ENCODE results near the gene GALNT2. TPM values are rescaled to one million over a fixed set of nuclear protein-coding genes. Genes with fewer than 3 reads are reported as not detected.

Gene GALNT2
- total RNA-seq, 1 experiment from 2014 or later, result 114 TPM

DNA sequence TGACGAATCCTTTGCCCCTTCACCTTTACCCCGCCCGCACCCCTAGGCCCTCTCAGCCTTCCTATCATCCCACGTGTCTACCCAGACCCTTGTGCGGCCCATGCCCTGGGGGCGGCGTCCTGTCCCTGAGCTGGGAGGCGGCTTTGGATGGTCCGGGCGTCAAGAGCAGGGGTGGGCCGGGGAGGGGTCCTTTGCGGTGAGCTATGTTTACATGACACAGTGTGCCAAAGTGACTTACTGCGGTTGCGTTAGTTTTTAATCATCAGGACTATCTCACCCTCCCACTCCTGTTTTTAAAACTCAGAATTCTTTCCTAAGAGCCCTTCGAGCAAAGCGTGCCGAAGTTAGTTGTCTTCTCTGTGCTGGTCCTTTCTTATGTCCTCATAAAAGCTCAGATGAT is 214.5 kb downstream of the GALNT2 start:
- DNase-seq (ENCODE audit: unreplicated experiment), result no peak
- ChIA-PET POLR2A (no interaction called here), CTCF (interaction anchor here (0.5 to 1.3 kb wide), 2 partner anchors 11 to 285 kb away, joined by 3 to 4 read pairs; no protein-coding TSS in a partner anchor)
- BruUV-seq (replicated peaks), result no TSS peak
- Mint-ChIP-seq H3K27me3 (ENCODE audit: insufficient read depth, unreplicated experiment) (no peaks in the 10 kb centered on the region), H3K4me3 (ENCODE audit: unreplicated experiment) (no peak overlapping the region), H3K9me3 (ENCODE audit: unreplicated experiment) (no peaks in the 10 kb centered on the region), H3K4me1 (ENCODE audit: insufficient read depth, unreplicated experiment) (no peaks in the 10 kb centered on the region), H3K36me3 (ENCODE audit: insufficient read depth, unreplicated experiment) (peaks cover 65% of the 10 kb centered on the region), H3K27ac (ENCODE audit: low read depth, unreplicated experiment) (no peak overlapping the region)
- TF ChIP-seq, protein P1, sequence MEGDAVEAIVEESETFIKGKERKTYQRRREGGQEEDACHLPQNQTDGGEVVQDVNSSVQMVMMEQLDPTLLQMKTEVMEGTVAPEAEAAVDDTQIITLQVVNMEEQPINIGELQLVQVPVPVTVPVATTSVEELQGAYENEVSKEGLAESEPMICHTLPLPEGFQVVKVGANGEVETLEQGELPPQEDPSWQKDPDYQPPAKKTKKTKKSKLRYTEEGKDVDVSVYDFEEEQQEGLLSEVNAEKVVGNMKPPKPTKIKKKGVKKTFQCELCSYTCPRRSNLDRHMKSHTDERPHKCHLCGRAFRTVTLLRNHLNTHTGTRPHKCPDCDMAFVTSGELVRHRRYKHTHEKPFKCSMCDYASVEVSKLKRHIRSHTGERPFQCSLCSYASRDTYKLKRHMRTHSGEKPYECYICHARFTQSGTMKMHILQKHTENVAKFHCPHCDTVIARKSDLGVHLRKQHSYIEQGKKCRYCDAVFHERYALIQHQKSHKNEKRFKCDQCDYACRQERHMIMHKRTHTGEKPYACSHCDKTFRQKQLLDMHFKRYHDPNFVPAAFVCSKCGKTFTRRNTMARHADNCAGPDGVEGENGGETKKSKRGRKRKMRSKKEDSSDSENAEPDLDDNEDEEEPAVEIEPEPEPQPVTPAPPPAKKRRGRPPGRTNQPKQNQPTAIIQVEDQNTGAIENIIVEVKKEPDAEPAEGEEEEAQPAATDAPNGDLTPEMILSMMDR (IDR thresholded peaks at IDR 0.05; ENCODE audit: unreplicated experiment), result no peak
- intact Hi-C loops (cut with micrococcal nuclease), result no loop called here

DNA sequence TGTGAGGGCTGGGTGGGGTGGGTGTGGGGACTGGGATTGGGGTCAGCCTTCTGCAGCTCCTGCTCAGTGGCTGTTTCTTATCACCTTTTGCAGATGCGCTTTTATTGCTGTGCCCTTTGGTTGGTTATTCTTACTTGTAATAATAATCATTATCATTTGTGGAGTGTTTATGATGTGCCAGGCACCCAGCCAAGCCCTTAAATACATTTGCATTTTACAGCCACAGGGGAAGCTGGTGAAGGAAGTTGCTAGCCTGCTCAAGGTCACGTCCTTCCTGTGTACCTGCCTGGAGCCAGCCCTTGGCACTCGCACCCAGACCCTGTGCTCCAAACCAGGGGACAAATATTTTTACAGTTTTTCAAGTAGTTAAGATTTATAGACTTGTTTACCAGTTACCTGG is 215.1 kb downstream of the GALNT2 start:
- intact Hi-C loops (cut with micrococcal nuclease), result no loop called here
- BruUV-seq (replicated peaks), result no TSS peak
- Mint-ChIP-seq H3K4me1 (ENCODE audit: insufficient read depth, unreplicated experiment) (no peaks in the 10 kb centered on the region), H3K4me3 (ENCODE audit: unreplicated experiment) (no peak overlapping the region), H3K27me3 (ENCODE audit: insufficient read depth, unreplicated experiment) (peaks cover under 1% of the 10 kb centered on the region), H3K36me3 (ENCODE audit: insufficient read depth, unreplicated experiment) (peaks cover 61% of the 10 kb centered on the region), H3K27ac (ENCODE audit: low read depth, unreplicated experiment) (no peak overlapping the region), H3K9me3 (ENCODE audit: unreplicated experiment) (no peaks in the 10 kb centered on the region)
- ChIA-PET CTCF (interaction anchor here (1.3 kb wide), 1 partner anchor 12 kb away, joined by 4 read pairs; no protein-coding TSS in a partner anchor), POLR2A (no interaction called here)
- TF ChIP-seq, protein P1 (IDR thresholded peaks at IDR 0.05; ENCODE audit: unreplicated experiment), result no peak
- no peak for DNase-seq (ENCODE audit: unreplicated experiment)

DNA sequence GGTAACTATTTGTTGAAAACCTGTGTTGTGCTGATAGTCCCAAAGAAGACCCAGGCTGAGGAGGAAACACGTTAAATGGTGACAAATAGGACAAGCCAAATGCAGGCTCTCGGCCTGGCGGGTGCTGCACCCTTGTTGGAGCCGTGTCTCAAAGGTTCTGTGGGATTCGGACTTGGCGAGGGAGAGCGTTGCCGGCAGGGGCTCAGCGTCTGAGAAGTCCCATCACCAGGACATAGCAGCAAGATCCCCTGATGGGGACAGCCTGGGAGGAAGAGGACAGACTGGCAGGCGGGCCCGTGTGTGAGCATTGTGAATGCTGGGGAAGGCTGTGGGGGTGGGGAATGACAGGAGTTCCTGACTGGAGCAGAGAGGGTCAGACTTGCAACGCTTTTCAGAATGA is 216.6 kb downstream of the GALNT2 start:
- intact Hi-C loops (cut with micrococcal nuclease), result no loop called here
- Mint-ChIP-seq H3K4me1 (ENCODE audit: insufficient read depth, unreplicated experiment) (no peaks in the 10 kb centered on the region), H3K4me3 (ENCODE audit: unreplicated experiment) (no peak overlapping the region), H3K9me3 (ENCODE audit: unreplicated experiment) (no peaks in the 10 kb centered on the region), H3K27ac (ENCODE audit: low read depth, unreplicated experiment) (no peak overlapping the region), H3K27me3 (ENCODE audit: insufficient read depth, unreplicated experiment) (peaks cover 15% of the 10 kb centered on the region), H3K36me3 (ENCODE audit: insufficient read depth, unreplicated experiment) (peaks cover 46% of the 10 kb centered on the region)
- no peak for DNase-seq (ENCODE audit: unreplicated experiment)
- BruUV-seq (replicated peaks), result no TSS peak
- TF ChIP-seq, protein P1 (IDR thresholded peaks at IDR 0.05; ENCODE audit: unreplicated experiment), result no peak
- POLR2A ChIA-PET, result no interaction called here
- CTCF ChIA-PET, result interaction anchor here (0.6 to 1.0 kb wide), 2 partner anchors 25 to 27 kb away, joined by 3 to 5 read pairs; no protein-coding TSS in a partner anchor

DNA sequence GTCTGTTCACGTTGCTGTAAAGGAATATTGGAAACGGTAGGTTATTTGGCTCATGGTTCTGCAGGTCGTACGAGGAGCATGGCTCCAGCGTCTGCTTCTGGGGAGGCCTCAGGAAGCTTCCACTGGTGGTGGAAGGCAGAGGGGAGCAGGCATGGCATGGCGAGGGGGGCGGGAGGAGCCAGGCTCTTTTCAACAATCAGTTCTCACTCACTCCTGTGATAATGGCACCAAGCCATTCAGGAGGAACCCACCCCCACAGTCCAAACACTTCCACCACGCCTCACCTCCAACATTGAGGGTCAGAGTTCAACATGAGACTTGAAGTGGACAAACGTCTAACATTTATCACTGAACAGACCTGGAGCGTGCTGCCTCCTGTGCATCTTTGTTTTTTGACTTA is 217.9 kb downstream of the GALNT2 start:
- TF ChIP-seq, protein P1 (IDR thresholded peaks at IDR 0.05; ENCODE audit: unreplicated experiment), result no peak
- H3K9me3 Mint-ChIP-seq (ENCODE audit: unreplicated experiment), result no peaks in the 10 kb centered on the region
- peaks cover 16% of the 10 kb centered on the region for H3K27me3 Mint-ChIP-seq (ENCODE audit: insufficient read depth, unreplicated experiment)
- DNase-seq (ENCODE audit: unreplicated experiment), result no peak
- intact Hi-C loops (cut with micrococcal nuclease), result no loop called here
- peaks cover 34% of the 10 kb centered on the region for H3K36me3 Mint-ChIP-seq (ENCODE audit: insufficient read depth, unreplicated experiment)
- BruUV-seq (replicated peaks), result no TSS peak
- H3K27ac Mint-ChIP-seq (ENCODE audit: low read depth, unreplicated experiment), result peak overlapping the region; percentile 37
- CTCF ChIA-PET, result no interaction called here
- H3K4me1 Mint-ChIP-seq (ENCODE audit: insufficient read depth, unreplicated experiment), result no peaks in the 10 kb centered on the region
- H3K4me3 Mint-ChIP-seq (ENCODE audit: unreplicated experiment), result no peak overlapping the region
- POLR2A ChIA-PET, result no interaction called here
